T-helper 2 cell (primary cell): ENCODE measurements around the gene MEP1A.
"Not testable (repeated sequence)": the region's sequence is repeated elsewhere in the genome, so short reads cannot be mapped to it uniquely, and the experiment has no call there.

Experiments used
- DNase-seq, 5 experiments: peaks; one replicate each; pipeline versions ENCODE4 v3.0.0 to v3.0.0-alpha.2; 2012 to 2022
- total RNA-seq, 2 donors: gene quantifications; one replicate each; lab custom pipeline; 2026; lab: John Stamatoyannopoulos, UW

The MEP1A gene
- 0 reads per million in 2 donors for total RNA-seq

- DNase-seq = no peak
Measured at GRCh38 chr6:46793138-46793537, at the start of gene MEP1A. MEP1A (plus strand) TSS chr6:46793389; CDS start chr6:46793399, 10 bp downstream.

- DNase-seq = no peak
Measured at GRCh38 chr6:46743425-46744158, 49.6 kb upstream of the MEP1A start.

GRCh38 chr6:46744159-46744725, 48.9 kb upstream of the MEP1A start:
- not testable (repeated sequence) for DNase-seq

GRCh38 chr6:46745973-46746372, 47.2 kb upstream of the MEP1A start:
- DNase-seq = no peak

- no peak for DNase-seq
Measured at GRCh38 chr6:46746696-46747095, 46.5 kb upstream of the MEP1A start, which contains the start of gene ANKRD66. ANKRD66 (plus strand) TSS chr6:46746933; CDS start chr6:46751949, 5,016 bp downstream.

- DNase-seq = no peak
Measured at GRCh38 chr6:46748940-46749503, 44.2 kb upstream of the MEP1A start.

GRCh38 chr6:46749731-46750130, 43.5 kb upstream of the MEP1A start:
- no peak for DNase-seq

- DNase-seq = no peak
Measured at GRCh38 chr6:46751658-46752057, 41.5 kb upstream of the MEP1A start.

GRCh38 chr6:46755865-46756264, 37.3 kb upstream of the MEP1A start:
- no peak for DNase-seq

GRCh38 chr6:46756469-46757213, 36.5 kb upstream of the MEP1A start:
- DNase-seq = no peak

GRCh38 chr6:46757214-46757596, 36.0 kb upstream of the MEP1A start:
- no peak for DNase-seq

- no peak for DNase-seq
Measured at GRCh38 chr6:46758960-46759753, 34.0 kb upstream of the MEP1A start.

- no peak for DNase-seq
Measured at GRCh38 chr6:46760925-46761324, 32.3 kb upstream of the MEP1A start.

- no peak for DNase-seq
Measured at GRCh38 chr6:46763466-46763865, 29.7 kb upstream of the MEP1A start.

- DNase-seq = not testable (repeated sequence)
Measured at GRCh38 chr6:46764280-46764679, 28.9 kb upstream of the MEP1A start.

GRCh38 chr6:46764961-46765360, 28.2 kb upstream of the MEP1A start:
- DNase-seq = no peak

GRCh38 chr6:46772016-46772415, 21.2 kb upstream of the MEP1A start:
- DNase-seq = no peak

- no peak for DNase-seq
Measured at GRCh38 chr6:46772762-46773161, 20.4 kb upstream of the MEP1A start.

- DNase-seq = no peak
Measured at GRCh38 chr6:46773201-46773855, 19.9 kb upstream of the MEP1A start.

- DNase-seq = not testable (repeated sequence)
Measured at GRCh38 chr6:46774736-46775135, 18.5 kb upstream of the MEP1A start.

GRCh38 chr6:46776070-46776712, 17.0 kb upstream of the MEP1A start:
- DNase-seq = no peak
